DMS153 (cell line): Measurements from ENCODE around the gene BHLHE40.
"Not testable (repeated sequence)": the region's sequence is repeated elsewhere in the genome, so short reads cannot be mapped to it uniquely, and the experiment has no call there.

Experiments
- DNase-seq: peaks from one replicate; lab custom pipeline; 2025; lab: John Stamatoyannopoulos, UW

The BHLHE40 gene

DNA sequence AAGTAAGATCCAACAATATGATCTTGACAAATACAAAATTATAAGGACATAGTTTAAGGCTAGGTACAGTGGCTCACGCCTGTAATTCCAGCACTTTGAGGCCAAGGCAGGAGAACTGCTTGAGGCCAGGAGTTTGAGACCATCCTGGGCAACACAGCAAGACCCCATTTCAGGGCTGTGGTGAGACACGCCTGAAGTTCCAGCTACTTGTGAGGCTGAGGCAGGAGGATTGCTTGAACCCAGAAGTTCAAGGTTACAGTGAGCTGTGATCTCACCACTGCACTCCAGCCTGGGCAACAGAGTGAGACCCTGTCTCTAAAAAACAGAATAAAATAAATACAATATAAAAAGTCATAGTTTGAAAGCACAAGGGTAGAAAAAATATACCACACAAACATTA lies 17.4 kb upstream of the BHLHE40 start:
- DNase-seq, result not testable (repeated sequence)

DNA sequence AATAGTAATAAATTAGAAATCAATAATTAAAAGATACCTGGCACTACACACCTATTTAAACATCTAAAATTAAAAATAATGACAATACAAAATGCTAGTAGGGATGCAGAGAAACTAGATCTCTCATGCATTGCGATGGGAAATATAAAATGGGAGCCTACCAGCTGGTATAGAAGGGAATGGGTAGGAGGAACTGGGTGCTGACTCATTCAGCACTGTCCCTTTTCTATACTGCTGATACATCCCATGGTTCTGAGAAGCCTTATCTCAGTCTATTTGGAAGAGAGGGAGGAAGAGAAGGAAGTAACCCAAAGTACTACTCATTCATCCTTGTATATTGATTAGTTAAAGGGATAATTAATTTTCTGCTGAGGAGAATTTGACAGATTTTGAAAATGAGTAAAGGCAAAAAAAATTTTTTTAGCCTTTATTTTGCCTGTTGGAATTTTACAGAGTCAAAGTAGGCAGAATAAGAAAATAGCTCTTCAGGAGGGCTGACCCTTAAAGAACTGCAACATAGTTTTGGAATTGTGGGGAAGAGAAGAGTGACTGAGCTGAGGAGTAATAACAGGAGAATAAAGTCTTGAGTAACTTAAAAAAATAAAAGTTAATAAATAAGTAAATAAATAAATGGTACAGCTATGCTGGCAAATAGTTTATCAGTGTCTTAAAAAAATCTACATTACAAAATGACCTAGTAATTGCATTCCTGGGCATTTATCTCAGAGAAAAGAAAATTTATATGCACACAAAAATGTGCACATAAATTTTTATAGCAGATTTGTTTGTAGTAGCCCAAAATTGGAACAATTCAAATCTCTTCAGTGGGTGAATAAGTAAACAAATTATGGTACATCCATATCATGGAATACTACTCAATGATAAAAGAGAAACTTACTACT lies 15.3 kb upstream of the BHLHE40 start:
- no peak for DNase-seq

DNA sequence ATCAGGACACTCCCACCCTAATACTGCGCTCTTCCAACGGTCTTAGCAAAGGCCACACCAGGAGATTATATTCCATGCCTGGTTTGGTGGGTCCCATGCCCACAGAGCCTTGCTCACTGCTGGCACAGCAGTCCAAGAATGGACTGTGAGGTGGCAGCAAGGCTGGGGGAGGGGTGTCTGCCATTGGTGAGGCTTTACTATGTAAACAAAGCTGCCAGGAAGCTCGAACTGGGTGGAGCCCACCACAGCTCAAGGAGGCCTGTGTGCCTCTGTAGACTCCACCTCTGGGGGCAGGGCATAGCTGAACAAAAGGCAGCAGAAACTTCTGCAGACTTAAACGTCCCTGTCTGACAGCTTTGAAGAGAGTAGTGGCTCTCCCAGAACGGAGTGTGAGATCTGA lies 13.2 kb upstream of the BHLHE40 start:
- DNase-seq, result not testable (repeated sequence)

DNA sequence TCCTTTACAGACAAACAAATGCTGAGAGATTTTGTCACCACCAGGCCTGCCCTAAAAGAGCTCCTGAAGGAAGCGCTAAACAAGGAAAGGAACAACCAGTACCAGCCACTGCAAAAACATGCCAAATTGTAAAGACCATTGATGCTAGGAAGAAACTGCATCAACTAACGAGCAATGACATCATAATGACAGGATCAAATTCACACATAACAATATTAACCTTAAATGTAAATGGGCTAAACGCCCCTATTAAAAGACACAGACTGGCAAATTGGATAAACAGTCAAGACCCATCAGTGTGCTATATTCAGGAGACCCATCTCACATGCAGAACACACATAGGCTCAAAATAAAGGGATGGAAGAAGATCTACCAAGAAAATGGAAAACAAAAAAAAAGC lies 11.6 kb upstream of the BHLHE40 start:
- DNase-seq, result not testable (repeated sequence)

DNA sequence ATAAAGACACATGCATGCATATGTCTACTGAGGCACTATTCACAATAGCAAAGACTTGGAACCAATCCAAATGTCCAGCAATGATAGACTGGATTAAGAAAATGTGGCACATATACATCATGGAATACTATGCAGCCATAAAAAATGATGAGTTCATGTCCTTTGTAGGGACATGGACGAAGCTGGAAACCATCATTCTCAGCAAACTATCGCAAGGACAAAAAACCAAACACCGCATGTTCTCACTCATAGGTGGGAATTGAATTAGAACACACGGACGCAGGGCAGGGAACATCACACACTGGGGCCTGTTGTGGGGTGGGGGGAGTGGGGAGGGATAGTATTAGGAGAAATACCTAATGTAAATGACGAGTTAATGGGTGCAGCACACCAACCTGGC lies 7.8 kb upstream of the BHLHE40 start:
- not testable (repeated sequence) for DNase-seq

DNA sequence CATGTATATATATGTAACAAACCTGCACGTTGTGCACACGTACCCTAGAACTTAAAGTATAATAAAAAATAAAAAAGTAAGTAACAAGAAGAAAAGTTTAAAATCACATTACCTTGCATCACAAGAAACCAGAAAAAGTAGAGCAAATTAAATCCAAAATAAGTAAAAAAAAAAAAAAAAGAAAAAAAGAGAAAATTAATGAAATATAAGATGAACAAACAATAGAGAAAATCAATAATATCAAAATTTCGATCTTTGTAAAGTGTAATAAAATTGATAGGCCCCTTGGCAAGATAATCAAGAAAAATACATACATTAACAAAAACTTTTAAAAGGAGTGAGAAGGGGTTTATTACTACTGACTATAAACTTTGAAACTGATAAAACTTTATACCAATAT lies 7.4 kb upstream of the BHLHE40 start:
- DNase-seq, result no peak

DNA sequence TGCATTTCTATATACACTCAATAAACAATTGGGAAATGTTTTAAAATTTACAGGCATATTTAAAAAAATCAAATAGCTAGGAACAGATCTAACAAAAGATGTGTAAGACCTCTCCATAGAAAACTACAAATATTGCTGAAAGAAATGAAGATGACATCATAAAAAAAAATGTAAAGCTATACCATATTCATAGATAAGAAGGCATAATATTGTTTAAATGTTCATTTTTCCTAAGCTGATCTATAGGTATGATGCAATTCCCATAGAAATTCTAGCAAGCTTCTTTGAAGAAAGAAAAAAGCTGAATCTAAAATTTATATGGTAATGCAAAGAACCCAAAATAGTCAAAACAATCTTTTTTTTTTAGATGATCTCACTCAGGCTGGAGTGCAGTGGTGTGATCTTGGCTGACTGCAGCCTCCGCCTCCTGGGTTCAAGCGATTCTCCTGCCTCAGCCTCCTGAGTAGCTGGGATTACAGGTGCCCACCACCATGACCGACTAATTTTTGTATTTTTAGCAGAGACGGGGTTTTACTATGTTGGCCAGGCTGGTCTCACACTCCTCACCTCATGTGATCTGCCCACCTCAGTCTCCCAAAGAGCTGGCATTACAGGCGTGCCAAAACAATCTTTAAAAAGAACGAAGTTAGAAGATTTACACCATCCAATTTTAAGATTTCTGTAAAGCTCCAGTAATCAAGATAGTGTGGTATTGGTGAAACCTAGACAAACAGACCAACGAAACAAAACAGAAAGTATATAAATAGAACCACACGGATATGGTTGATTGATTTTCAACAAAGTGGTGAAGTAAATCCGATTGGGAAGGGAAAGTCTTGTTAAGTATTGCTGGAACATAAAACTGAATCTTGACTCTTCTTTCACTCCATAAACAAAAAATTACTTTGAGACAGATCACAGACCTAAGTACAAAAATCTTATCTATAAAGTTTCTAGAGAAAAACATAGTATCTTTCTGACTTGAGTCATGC lies 6.3 kb upstream of the BHLHE40 start:
- DNase-seq, result no peak

DNA sequence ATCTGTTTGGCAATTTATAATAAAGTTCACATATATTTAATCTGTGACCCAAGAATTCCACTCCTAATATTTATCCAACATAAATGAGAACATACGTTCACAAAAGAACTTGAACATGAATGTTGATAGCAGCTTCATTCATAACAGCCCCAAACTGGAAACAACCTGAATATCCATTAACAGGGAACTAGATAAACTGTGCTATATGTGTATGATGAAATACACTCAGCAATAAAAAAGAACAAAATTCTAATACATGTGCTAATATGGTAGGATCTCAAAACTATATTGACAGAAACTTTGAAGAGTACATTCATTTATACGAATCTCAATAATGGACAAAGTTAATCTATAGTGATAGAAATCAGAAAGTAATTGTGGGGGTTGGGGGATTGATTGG lies 5.1 kb upstream of the BHLHE40 start:
- DNase-seq, result no peak

DNA sequence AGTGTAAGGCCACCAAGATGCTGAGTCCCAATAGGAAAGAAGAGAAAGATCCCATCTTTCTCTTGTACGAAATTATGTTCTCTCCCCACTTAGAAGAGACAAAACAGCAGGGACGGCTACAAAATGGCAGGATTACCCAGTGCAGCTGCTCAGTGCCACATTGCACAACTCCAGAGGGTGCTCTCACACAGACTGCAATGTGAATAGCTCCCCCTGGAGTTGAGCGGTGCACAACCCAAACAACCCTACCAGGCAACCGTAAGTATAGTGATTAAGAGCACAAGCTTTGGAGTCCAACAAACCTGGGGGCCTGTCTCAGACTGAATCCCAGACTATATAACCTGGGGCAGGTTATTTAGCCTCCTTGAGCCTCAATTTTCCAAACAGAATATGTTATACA lies 3.1 kb upstream of the BHLHE40 start:
- DNase-seq, result peak; percentile 36

DNA sequence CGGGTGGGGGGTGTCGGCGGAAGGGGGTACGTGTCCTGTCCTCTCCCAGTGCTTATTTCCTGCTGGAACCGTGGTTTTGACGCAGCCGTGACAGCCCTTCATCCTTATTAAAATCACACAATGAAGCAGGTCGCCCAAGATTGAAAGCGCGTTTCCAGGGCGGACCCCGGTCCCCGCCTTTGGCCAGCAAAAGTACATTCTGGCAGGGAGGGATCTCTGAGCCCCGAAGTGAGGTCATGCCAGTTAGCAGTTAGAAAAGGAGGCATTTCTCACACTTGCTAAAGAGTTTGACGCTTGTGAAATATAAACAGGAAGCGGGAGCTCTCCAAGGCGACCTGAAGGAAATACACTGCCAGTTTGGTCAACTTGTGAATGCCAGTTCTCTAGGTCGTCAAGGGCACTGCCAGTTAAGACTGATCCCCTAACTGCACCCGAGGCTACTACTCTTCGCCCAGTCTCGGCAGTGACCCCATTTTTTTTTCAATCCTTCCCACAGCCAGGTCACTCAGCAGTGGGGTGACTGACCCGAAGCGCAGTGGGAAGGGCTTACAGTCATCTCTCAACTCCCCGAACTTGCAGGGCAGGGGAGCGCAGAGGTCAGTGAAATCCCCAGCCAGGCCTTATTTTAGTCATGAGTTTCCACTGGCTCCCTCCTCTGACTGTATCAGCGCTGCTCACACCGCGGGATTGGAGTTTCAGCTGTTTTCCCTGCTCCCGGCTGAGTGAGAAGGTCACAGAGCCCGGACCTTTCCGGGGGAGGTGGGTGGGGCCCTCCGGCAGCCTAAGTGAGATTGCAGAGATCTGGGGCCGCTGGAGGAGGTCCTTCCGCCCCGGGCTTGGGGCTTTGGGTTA lies 2.0 kb upstream of the BHLHE40 start:
- no peak for DNase-seq

DNA sequence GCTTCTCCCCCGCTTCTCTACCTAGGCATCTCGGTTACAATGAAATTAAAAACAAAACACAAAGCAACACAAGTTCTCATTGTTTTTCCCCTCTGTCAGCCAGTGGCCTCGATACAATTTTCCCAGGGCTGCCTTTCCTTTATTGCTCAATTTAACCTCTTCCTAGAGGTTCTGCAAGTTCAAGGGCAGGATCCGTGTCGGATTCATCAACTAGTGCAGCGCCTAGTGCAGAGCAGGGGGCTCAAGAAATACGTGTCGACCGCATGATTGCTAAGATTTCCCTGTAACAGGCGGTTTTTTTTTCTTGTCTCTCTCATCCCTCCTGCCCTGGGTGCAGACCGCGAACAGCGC lies 1.4 kb upstream of the BHLHE40 start:
- DNase-seq, result no peak

DNA sequence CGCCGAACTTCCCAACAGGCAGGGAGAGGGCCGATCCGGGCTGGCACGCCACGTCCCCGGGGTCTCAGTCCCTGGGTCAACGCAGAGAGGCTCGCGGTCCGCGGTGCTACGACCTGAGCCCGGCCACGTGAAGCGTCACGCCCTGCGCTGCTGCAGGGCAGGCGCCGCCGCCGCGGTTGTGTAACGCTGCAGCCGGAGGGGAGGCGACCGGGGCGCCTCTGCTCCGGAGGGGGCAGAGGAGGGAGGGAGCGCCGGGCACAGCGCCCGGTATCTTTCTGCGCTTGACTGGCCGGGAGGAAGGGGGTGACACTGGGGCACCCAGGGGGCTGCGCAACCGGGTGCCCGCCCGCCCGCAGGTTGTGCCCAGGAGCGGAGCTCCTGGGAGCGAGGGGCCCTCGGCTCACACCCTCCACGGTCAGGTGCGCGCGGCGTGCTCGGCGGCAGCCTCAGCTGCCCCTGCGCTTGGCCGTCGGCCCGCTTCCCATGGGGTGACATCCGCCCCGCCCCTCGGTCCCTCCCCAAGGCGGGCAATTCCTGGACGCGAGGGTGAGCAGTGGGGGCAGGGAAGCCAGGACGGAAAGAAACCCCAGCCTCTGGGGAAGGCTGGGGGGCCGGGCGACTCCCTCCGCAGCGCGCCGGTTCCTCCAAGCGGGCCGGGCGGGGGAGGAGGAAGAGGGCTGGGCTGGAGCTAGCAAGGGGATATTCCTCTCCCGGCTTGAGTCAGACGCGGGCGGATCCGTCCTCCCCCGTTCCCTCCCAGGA lies 852 bp upstream of the BHLHE40 start:
- peak; percentile 79 for DNase-seq

DNA sequence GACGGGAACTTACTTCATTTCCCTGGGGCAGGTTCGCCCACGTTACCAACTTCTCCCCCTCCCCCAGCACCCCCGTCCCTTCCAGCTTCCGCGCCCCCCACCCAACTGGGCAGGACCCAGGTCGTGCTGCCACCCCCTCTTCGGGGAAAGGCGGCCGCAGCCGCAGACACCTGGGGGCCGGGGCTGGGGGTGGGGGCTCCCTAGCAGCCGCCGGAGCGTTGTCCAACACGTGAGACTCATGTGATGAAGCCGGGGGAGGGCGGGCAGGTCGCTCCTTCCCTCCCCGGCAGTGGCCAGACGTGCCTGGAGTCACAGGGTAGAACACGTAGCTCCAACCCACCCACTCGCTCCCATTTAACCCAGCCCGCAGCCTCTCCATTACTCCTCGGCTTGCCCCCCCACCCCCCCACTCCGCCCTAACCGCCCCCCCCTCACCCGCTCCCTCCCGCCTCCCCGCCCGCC lies 240 bp upstream of the BHLHE40 start:
- DNase-seq, result peak; percentile 50

DNA sequence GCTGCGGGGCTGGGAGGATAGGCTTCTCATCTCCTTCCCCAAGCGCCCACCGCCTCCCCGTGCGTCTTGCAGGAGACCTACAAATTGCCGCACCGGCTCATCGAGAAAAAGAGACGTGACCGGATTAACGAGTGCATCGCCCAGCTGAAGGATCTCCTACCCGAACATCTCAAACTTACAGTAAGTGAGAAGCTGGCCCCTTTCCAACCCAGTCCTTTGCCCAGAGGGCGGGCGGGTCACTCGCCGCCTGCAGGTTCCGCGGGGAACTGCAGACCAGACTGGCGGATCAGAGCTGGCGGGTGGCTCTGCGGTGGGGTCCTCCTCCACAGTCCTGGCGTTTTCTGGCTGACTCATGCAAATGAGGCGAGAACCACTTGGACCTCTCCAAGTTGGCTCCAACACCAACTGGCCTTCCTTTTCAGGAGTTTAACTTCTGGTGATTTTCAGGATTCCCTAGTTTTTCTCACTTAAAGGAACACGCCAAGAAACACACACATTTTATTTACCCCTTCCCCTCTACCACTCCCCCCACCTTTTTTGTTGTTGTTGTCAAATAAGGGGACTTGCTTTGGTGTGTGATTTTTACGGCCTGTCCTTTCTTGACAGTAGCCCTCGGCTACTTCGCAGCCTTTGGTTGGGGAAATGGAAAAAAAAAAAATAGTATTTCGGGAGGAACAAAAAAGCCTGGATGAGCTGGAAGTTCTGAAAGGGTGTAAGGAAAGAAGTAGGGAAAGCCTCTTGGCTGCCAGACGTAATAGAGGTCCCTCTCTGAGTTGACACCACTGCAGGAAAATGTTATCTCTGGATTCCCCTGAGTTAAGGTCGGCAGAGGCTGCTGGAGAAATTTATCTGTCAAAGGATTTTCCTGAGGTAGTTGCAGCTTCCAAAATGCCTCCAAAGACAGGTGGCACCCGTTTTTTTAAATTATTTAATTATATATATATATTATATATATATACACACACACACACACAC lies 1.3 kb downstream of the BHLHE40 start:
- DNase-seq, result no peak

DNA sequence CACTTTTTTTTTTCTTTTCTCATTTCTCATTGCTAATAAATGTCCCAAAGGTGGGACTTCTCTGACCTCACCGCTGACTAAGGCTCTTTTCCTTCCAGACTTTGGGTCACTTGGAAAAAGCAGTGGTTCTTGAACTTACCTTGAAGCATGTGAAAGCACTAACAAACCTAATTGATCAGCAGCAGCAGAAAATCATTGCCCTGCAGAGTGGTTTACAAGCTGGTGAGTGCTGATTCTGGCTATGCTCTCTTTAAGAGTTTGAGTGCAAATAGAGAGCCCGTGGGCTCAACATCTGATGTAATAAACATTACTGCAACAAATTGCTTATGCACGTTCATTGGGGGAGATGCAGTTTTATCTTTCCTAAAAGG lies 2.0 kb downstream of the BHLHE40 start:
- no peak for DNase-seq

DNA sequence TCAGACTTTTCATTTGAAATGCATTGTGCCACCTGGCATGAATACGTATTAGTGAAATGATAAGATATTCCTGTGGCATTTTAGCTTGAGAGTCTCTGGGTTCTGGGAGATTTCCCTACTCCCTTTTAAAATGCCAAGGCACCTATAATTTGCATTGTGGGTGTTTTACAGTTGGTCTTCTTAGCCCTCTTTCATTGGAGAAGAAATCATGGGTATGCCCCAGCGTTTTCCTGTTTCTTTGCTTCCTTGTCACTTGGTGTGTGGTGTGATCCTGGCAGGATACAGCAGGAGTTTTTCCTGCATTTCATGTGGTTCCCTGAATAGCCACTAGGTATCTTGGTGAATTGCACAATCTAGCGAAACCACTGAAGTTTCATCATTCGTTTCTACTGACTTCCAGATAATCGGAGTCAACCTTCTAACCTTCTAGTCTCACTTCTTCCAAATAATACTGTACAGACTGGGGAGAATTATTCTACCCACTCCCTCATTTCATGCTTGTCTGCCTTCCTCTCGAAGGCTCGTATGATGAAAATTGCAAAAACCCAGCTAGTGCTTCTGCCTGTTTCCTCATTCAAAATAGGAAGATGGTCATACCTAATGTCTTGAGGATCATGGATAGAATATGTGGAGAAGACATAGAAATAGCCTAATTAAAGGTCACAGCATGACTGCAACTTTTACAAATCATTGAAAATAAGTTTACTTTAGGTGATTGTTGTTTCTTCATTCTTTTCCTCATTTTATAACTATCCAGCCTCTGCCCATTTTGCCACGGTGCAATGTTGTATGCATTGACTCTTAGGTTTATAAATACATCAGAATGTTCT lies 2.6 kb downstream of the BHLHE40 start:
- DNase-seq, result no peak

DNA sequence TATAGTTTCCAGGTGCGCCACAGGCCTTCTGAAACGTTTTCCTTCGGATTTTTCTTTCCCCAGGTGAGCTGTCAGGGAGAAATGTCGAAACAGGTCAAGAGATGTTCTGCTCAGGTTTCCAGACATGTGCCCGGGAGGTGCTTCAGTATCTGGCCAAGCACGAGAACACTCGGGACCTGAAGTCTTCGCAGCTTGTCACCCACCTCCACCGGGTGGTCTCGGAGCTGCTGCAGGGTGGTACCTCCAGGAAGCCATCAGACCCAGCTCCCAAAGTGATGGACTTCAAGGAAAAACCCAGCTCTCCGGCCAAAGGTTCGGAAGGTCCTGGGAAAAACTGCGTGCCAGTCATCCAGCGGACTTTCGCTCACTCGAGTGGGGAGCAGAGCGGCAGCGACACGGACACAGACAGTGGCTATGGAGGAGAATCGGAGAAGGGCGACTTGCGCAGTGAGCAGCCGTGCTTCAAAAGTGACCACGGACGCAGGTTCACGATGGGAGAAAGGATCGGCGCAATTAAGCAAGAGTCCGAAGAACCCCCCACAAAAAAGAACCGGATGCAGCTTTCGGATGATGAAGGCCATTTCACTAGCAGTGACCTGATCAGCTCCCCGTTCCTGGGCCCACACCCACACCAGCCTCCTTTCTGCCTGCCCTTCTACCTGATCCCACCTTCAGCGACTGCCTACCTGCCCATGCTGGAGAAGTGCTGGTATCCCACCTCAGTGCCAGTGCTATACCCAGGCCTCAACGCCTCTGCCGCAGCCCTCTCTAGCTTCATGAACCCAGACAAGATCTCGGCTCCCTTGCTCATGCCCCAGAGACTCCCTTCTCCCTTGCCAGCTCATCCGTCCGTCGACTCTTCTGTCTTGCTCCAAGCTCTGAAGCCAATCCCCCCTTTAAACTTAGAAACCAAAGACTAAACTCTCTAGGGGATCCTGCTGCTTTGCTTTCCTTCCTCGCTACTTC lies 3.8 kb downstream of the BHLHE40 start:
- DNase-seq, result no peak
